SU-DHL-6 (cell line): ENCODE data around the gene SH3PXD2A.

ENCODE experiments used
- H2AFZ ChIP-seq: fragments of 200-600 bp; sonication (generic); 2 replicates; pipeline ENCODE4 v1.6.1; 2014; ENCODE audit warnings: low read depth, mild to moderate bottlenecking, moderate library complexity, mixed read lengths, antibody characterized with exemption, low read length; ENCODE audit not compliant: severe bottlenecking
- H3F3A ChIP-seq: fragments of 200-600 bp; shearing (Covaris generic); 2 replicates; pipeline ENCODE4 v1.6.0; 2016; ENCODE audit warnings: antibody characterized with exemption, mild to moderate bottlenecking; ENCODE audit not compliant: insufficient read depth
- H3K27ac ChIP-seq: fragments of 200-600 bp; sonication (generic); 2 replicates; pipeline ENCODE4 v1.5.1; 2016; ENCODE audit warnings: low read depth, mild to moderate bottlenecking, low read length, moderate library complexity, mixed read lengths
- H3K27me3 ChIP-seq: fragments of 200-600 bp; sonication (generic), shearing (Covaris generic); 2 replicates; pipeline ENCODE4 v1.6.0; 2014; ENCODE audit warnings: mild to moderate bottlenecking, low read length
- H3K36me3 ChIP-seq: fragments of 200-600 bp; sonication (generic); 2 replicates; pipeline ENCODE4 v1.6.1; 2014; ENCODE audit warnings: mild to moderate bottlenecking, low read length, mixed read lengths
- H3K4me2 ChIP-seq: fragments of 300-600, 200-600 bp; shearing (Covaris generic), sonication (generic); 2 replicates; pipeline ENCODE4 v1.6.0; 2014; ENCODE audit warnings: low read length, low read depth, mild to moderate bottlenecking; ENCODE audit not compliant: poor library complexity, severe bottlenecking
- H3K4me3 ChIP-seq: fragments of 200-600 bp; sonication (generic); 2 replicates; pipeline ENCODE4 v1.5.1; 2014; ENCODE audit warnings: antibody characterized with exemption, low read length, mild to moderate bottlenecking, mixed read lengths; ENCODE audit not compliant: insufficient read depth, poor library complexity, severe bottlenecking
- H3K79me2 ChIP-seq: fragments of 200-600 bp; sonication (generic); 2 replicates; pipeline ENCODE4 v1.6.1; 2014; ENCODE audit warnings: mild to moderate bottlenecking, low read length, moderate library complexity; ENCODE audit not compliant: insufficient read depth
- H3K9ac ChIP-seq: fragments of 200-600 bp; sonication (generic); 2 replicates; pipeline ENCODE4 v1.7.0; 2014; ENCODE audit warnings: mild to moderate bottlenecking, low read length
- H3K9me2 ChIP-seq: fragments of 200-600 bp; sonication (generic); replicated peaks from 2 replicates; pipeline ENCODE4 v1.6.1; 2014; ENCODE audit warnings: low read length; ENCODE audit not compliant: insufficient read depth
- H3K9me3 ChIP-seq: fragments of 200-600 bp; sonication (generic); 2 replicates; pipeline ENCODE4 v1.6.1; 2014; ENCODE audit warnings: low read length, mixed read lengths; ENCODE audit not compliant: insufficient read depth
- H4K20me1 ChIP-seq: fragments of 200-600 bp; sonication (generic); 2 replicates; pipeline ENCODE4 v1.6.1; 2014; ENCODE audit warnings: low read depth, mild to moderate bottlenecking, antibody characterized with exemption, low read length, moderate library complexity, mixed read lengths
- CTCF ChIP-seq: fragments of 200-600 bp; sonication (generic); IDR thresholded peaks from one replicate; pipeline ENCODE4 v1.5.1; 2017; ENCODE audit warnings: antibody characterized with exemption, mild to moderate bottlenecking, low read length, moderate library complexity; ENCODE audit not compliant: insufficient read depth, poor library complexity, severe bottlenecking
- EZH2phosphoT487 ChIP-seq: fragments of 200-600 bp; sonication (generic), shearing (Covaris generic); conservative IDR thresholded peaks from 2 replicates; pipeline ENCODE4 v1.6.1; 2018; ENCODE audit warnings: mild to moderate bottlenecking, antibody characterized with exemption, low read length, moderate library complexity, mixed read lengths

The SH3PXD2A gene

GRCh38 chr10:103879409-103879808, 24.0 kb upstream of the SH3PXD2A start:
- TF ChIP-seq CTCF = no peak
- no peak for TF ChIP-seq EZH2phosphoT487
- H3K4me2 ChIP-seq = no peak overlapping the region
- no peak overlapping the region for H3K9ac ChIP-seq
- H3K27ac ChIP-seq = no peak overlapping the region
- H4K20me1 ChIP-seq = no peaks in the 10 kb centered on the region
- no peak overlapping the region for H3K4me3 ChIP-seq
- H3K79me2 ChIP-seq = no peaks in the 10 kb centered on the region
- H3K9me3 ChIP-seq = no peaks in the 10 kb centered on the region
- H3K27me3 ChIP-seq = no peaks in the 10 kb centered on the region
- no peak overlapping the region for H2AFZ ChIP-seq
- no peaks in the 10 kb centered on the region for H3K36me3 ChIP-seq
- H3F3A ChIP-seq = no peaks in the 10 kb centered on the region
- H3K9me2 ChIP-seq = no peaks in the 10 kb centered on the region

GRCh38 chr10:103877861-103878260, 22.5 kb upstream of the SH3PXD2A start:
- Histone ChIP-seq H3K27ac (no peak overlapping the region), H3K9me3 (no peaks in the 10 kb centered on the region), H3K79me2 (no peaks in the 10 kb centered on the region), H2AFZ (no peak overlapping the region), H3F3A (no peaks in the 10 kb centered on the region), H3K4me2 (no peak overlapping the region), H4K20me1 (no peaks in the 10 kb centered on the region), H3K9ac (no peak overlapping the region), H3K4me3 (no peak overlapping the region), H3K9me2 (no peaks in the 10 kb centered on the region), H3K36me3 (no peaks in the 10 kb centered on the region), H3K27me3 (no peaks in the 10 kb centered on the region)
- no peak for TF ChIP-seq CTCF
- no peak for TF ChIP-seq EZH2phosphoT487

- Histone ChIP-seq H3K4me2 (no peak overlapping the region), H3F3A (no peaks in the 10 kb centered on the region), H3K27ac (no peak overlapping the region), H3K9me3 (no peaks in the 10 kb centered on the region), H3K9me2 (no peaks in the 10 kb centered on the region), H3K79me2 (no peaks in the 10 kb centered on the region), H3K4me3 (no peak overlapping the region), H2AFZ (no peak overlapping the region), H4K20me1 (no peaks in the 10 kb centered on the region), H3K36me3 (no peaks in the 10 kb centered on the region), H3K27me3 (no peaks in the 10 kb centered on the region), H3K9ac (no peak overlapping the region)
- TF ChIP-seq EZH2phosphoT487 (no peak), CTCF (no peak)
Measured at GRCh38 chr10:103876155-103876554, 20.8 kb upstream of the SH3PXD2A start.
